ENCODE measurements around the gene RYR1. TPM values are rescaled to one million over a fixed set of nuclear protein-coding genes. Genes with fewer than 3 reads are reported as not detected.

The RYR1 gene
- total RNA-seq, 1 donor from 2014 or later: 0.32 TPM

- peaks cover 14% of the 10 kb centered on the region for H3K36me3 ChIP-seq (ENCODE audit: insufficient read depth, low read length)
- no peak for FAIRE-seq
- no peak overlapping the region for H3K4me3 ChIP-seq (ENCODE audit: insufficient read depth, low read depth, low read length)
- Mint-ChIP-seq H3K36me3 (ENCODE audit: low read depth, unreplicated experiment) (peaks cover 23% of the 10 kb centered on the region), H3K9me3 (ENCODE audit: unreplicated experiment) (peaks cover 3% of the 10 kb centered on the region), H3K27ac (ENCODE audit: unreplicated experiment) (no peak overlapping the region), H3K27me3 (ENCODE audit: low read depth, unreplicated experiment) (peaks cover 12% of the 10 kb centered on the region), H3K4me1 (ENCODE audit: low read depth, unreplicated experiment) (peaks cover 20% of the 10 kb centered on the region), H3K4me3 (ENCODE audit: unreplicated experiment) (no peak overlapping the region)
- no peak overlapping the region for H3K9ac ChIP-seq (ENCODE audit: low read length)
- TF ChIP-seq EZH2 (IDR thresholded peaks at IDR 0.05; ENCODE audit: insufficient read depth, low read length): no peak
- TF ChIP-seq CTCF (IDR thresholded peaks at IDR 0.05; ENCODE audit: insufficient read depth, low read depth, low read length): no peak
- no peaks in the 10 kb centered on the region for H3K27me3 ChIP-seq (ENCODE audit: insufficient read depth, low read length)
- peaks cover 15% of the 10 kb centered on the region for H3K4me1 ChIP-seq (ENCODE audit: insufficient read depth, low read length)
- peaks cover 10% of the 10 kb centered on the region for H3K79me2 ChIP-seq (ENCODE audit: insufficient read depth, low read length)
- no peak overlapping the region for H3K4me2 ChIP-seq (ENCODE audit: low read length)
- H3K9me3 ChIP-seq (ENCODE audit: insufficient read depth, low read depth, low read length): no peaks in the 10 kb centered on the region
- no peak overlapping the region for H2AFZ ChIP-seq (ENCODE audit: low read depth, low read length)
- H3K27ac ChIP-seq (ENCODE audit: low read depth, low read length): no peak overlapping the region
- DNase-seq (ENCODE audit: low read depth): no peak
- H4K20me1 ChIP-seq (ENCODE audit: insufficient read depth, low read length): peaks cover 38% of the 10 kb centered on the region
These were observed 37.9 kb upstream of the RYR1 start for GRCh38 chr19:38395381-38396114.

- Mint-ChIP-seq H3K9me3 (ENCODE audit: unreplicated experiment) (peaks cover 3% of the 10 kb centered on the region), H3K36me3 (ENCODE audit: low read depth, unreplicated experiment) (peaks cover 13% of the 10 kb centered on the region), H3K4me3 (ENCODE audit: unreplicated experiment) (no peak overlapping the region)
These were observed 34.4 kb upstream of the RYR1 start for GRCh38 chr19:38399081-38399480.

More at GRCh38 chr19:38399081-38399480, 34.4 kb upstream of the RYR1 start:
- Histone ChIP-seq H3K27me3 (ENCODE audit: insufficient read depth, low read length) (no peaks in the 10 kb centered on the region), H3K79me2 (ENCODE audit: insufficient read depth, low read length) (peaks cover 5% of the 10 kb centered on the region), H3K4me3 (ENCODE audit: insufficient read depth, low read depth, low read length) (no peak overlapping the region), H4K20me1 (ENCODE audit: insufficient read depth, low read length) (peaks cover 25% of the 10 kb centered on the region), H2AFZ (ENCODE audit: low read depth, low read length) (no peak overlapping the region), H3K4me2 (ENCODE audit: low read length) (no peak overlapping the region), H3K4me1 (ENCODE audit: insufficient read depth, low read length) (peaks cover 4% of the 10 kb centered on the region), H3K36me3 (ENCODE audit: insufficient read depth, low read length) (no peaks in the 10 kb centered on the region), H3K27ac (ENCODE audit: low read depth, low read length) (no peak overlapping the region), H3K9ac (ENCODE audit: low read length) (no peak overlapping the region), H3K9me3 (ENCODE audit: insufficient read depth, low read depth, low read length) (no peaks in the 10 kb centered on the region)
- Mint-ChIP-seq H3K27ac (ENCODE audit: unreplicated experiment) (no peak overlapping the region), H3K4me1 (ENCODE audit: low read depth, unreplicated experiment) (peaks cover 16% of the 10 kb centered on the region), H3K27me3 (ENCODE audit: low read depth, unreplicated experiment) (peaks cover 9% of the 10 kb centered on the region)
- FAIRE-seq (no peak), DNase-seq (ENCODE audit: low read depth) (no peak)
- TF ChIP-seq CTCF (IDR thresholded peaks at IDR 0.05; ENCODE audit: insufficient read depth, low read depth, low read length) (no peak), EZH2 (IDR thresholded peaks at IDR 0.05; ENCODE audit: insufficient read depth, low read length) (no peak)

Data from astrocyte (in vitro differentiated cells and primary cell).